ENCODE data around the gene SELENOK. TPM values are rescaled to one million over a fixed set of nuclear protein-coding genes. Genes with fewer than 3 reads are reported as not detected.

SELENOK gene
- polyA plus RNA-seq, 1 donor from 2014 or later, result 136 TPM

GRCh38 chr3:53913401-53913800 lies 21.7 kb upstream of the SELENOK start:
- no peaks in the 10 kb centered on the region for H3K79me2 ChIP-seq (replicated peaks; ENCODE audit: insufficient read depth, low read length)
- no peaks in the 10 kb centered on the region for H4K20me1 ChIP-seq (ENCODE audit: insufficient read depth)
- no peak overlapping the region for H2AFZ ChIP-seq (ENCODE audit: low read depth, low read length)
- no peak overlapping the region for H3K9ac ChIP-seq (ENCODE audit: low read length)
- no peaks in the 10 kb centered on the region for H3F3A ChIP-seq (ENCODE audit: insufficient read depth, low read length, poor library complexity, severe bottlenecking)
- H3K9me2 ChIP-seq (ENCODE audit: insufficient read depth, low read length), result no peaks in the 10 kb centered on the region
- H3K4me2 ChIP-seq (ENCODE audit: low read length), result no peak overlapping the region
- H3K27me3 ChIP-seq (ENCODE audit: insufficient read depth, low read depth, low read length), result no peaks in the 10 kb centered on the region
- H3K9me3 ChIP-seq (ENCODE audit: low read length), result no peaks in the 10 kb centered on the region
- H3K4me3 ChIP-seq (ENCODE audit: low read length), result no peak overlapping the region
- H3K36me3 ChIP-seq (ENCODE audit: insufficient read depth, low read length), result no peaks in the 10 kb centered on the region
- no peak overlapping the region for H3K27ac ChIP-seq (ENCODE audit: low read length)
- no peak for TF ChIP-seq EZH2 (IDR thresholded peaks at IDR 0.05; ENCODE audit: borderline replicate concordance, insufficient read depth, low read length, poor library complexity, severe bottlenecking)
- no peak for TF ChIP-seq RAD21 (conservative IDR thresholded peaks at IDR 0.05)
- no peak for TF ChIP-seq MXI1 (conservative IDR thresholded peaks at IDR 0.05; ENCODE audit: poor library complexity, severe bottlenecking)
- no peak for TF ChIP-seq EP300 (conservative IDR thresholded peaks at IDR 0.05; ENCODE audit: poor library complexity, severe bottlenecking)
- TF ChIP-seq TAF1 (IDR thresholded peaks at IDR 0.05; ENCODE audit: low read depth), result no peak
- TF ChIP-seq POLR2AphosphoS5 (IDR thresholded peaks at IDR 0.05), result no peak
- no peak for TF ChIP-seq CTCF (IDR thresholded peaks at IDR 0.05; ENCODE audit: poor library complexity, severe bottlenecking)
- TF ChIP-seq, protein P1, sequence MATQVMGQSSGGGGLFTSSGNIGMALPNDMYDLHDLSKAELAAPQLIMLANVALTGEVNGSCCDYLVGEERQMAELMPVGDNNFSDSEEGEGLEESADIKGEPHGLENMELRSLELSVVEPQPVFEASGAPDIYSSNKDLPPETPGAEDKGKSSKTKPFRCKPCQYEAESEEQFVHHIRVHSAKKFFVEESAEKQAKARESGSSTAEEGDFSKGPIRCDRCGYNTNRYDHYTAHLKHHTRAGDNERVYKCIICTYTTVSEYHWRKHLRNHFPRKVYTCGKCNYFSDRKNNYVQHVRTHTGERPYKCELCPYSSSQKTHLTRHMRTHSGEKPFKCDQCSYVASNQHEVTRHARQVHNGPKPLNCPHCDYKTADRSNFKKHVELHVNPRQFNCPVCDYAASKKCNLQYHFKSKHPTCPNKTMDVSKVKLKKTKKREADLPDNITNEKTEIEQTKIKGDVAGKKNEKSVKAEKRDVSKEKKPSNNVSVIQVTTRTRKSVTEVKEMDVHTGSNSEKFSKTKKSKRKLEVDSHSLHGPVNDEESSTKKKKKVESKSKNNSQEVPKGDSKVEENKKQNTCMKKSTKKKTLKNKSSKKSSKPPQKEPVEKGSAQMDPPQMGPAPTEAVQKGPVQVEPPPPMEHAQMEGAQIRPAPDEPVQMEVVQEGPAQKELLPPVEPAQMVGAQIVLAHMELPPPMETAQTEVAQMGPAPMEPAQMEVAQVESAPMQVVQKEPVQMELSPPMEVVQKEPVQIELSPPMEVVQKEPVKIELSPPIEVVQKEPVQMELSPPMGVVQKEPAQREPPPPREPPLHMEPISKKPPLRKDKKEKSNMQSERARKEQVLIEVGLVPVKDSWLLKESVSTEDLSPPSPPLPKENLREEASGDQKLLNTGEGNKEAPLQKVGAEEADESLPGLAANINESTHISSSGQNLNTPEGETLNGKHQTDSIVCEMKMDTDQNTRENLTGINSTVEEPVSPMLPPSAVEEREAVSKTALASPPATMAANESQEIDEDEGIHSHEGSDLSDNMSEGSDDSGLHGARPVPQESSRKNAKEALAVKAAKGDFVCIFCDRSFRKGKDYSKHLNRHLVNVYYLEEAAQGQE (IDR thresholded peaks at IDR 0.05; ENCODE audit: borderline replicate concordance), result no peak

GRCh38 chr3:53902711-53903110 lies 11.1 kb upstream of the SELENOK start:
- no peaks in the 10 kb centered on the region for H3K36me3 ChIP-seq (ENCODE audit: insufficient read depth, low read length)
- H3K79me2 ChIP-seq (replicated peaks; ENCODE audit: insufficient read depth, low read length), result no peaks in the 10 kb centered on the region
- no peak overlapping the region for H3K4me3 ChIP-seq (ENCODE audit: low read length)
- no peaks in the 10 kb centered on the region for H4K20me1 ChIP-seq (ENCODE audit: insufficient read depth)
- no peak overlapping the region for H3K27ac ChIP-seq (ENCODE audit: low read length)
- no peak overlapping the region for H3K9ac ChIP-seq (ENCODE audit: low read length)
- no peaks in the 10 kb centered on the region for H3K27me3 ChIP-seq (ENCODE audit: insufficient read depth, low read depth, low read length)
- no peaks in the 10 kb centered on the region for H3K9me2 ChIP-seq (ENCODE audit: insufficient read depth, low read length)
- no peaks in the 10 kb centered on the region for H3K9me3 ChIP-seq (ENCODE audit: low read length)
- H3F3A ChIP-seq (ENCODE audit: insufficient read depth, low read length, poor library complexity, severe bottlenecking), result no peaks in the 10 kb centered on the region
- no peak overlapping the region for H2AFZ ChIP-seq (ENCODE audit: low read depth, low read length)
- TF ChIP-seq TAF1 (IDR thresholded peaks at IDR 0.05; ENCODE audit: low read depth) (no peak), SMC3 (conservative IDR thresholded peaks at IDR 0.05; ENCODE audit: poor library complexity) (no peak), MXI1 (conservative IDR thresholded peaks at IDR 0.05; ENCODE audit: poor library complexity, severe bottlenecking) (no peak), CTCF (IDR thresholded peaks at IDR 0.05; ENCODE audit: poor library complexity, severe bottlenecking) (no peak), POLR2AphosphoS5 (IDR thresholded peaks at IDR 0.05) (no peak), EZH2 (IDR thresholded peaks at IDR 0.05; ENCODE audit: borderline replicate concordance, insufficient read depth, low read length, poor library complexity, severe bottlenecking) (no peak), RAD21 (conservative IDR thresholded peaks at IDR 0.05) (no peak)
- TF ChIP-seq, protein P1 (IDR thresholded peaks at IDR 0.05; ENCODE audit: borderline replicate concordance), result no peak
- no peak overlapping the region for H3K4me2 ChIP-seq (ENCODE audit: low read length)
